ENCODE measurements around the gene CDH23.

CDH23 gene

GRCh38 chr10:71753091-71753959, 356.6 kb downstream of the CDH23 start:
- DNase-seq (ENCODE audit: low spot score), result no peak

- DNase-seq (ENCODE audit: low spot score), result no peak
Measured at GRCh38 chr10:71753960-71754505, 357.3 kb downstream of the CDH23 start.

- DNase-seq (ENCODE audit: low spot score), result no peak
Measured at GRCh38 chr10:71754562-71754961, 357.8 kb downstream of the CDH23 start.

- no peak for DNase-seq (ENCODE audit: low spot score)
Measured at GRCh38 chr10:71755179-71755879, 358.6 kb downstream of the CDH23 start.

GRCh38 chr10:71756311-71757191, 359.8 kb downstream of the CDH23 start:
- no peak for DNase-seq (ENCODE audit: low spot score)

- DNase-seq (ENCODE audit: low spot score), result no peak
Measured at GRCh38 chr10:71757399-71757922, 360.7 kb downstream of the CDH23 start.

GRCh38 chr10:71761105-71761511, 364.4 kb downstream of the CDH23 start:
- no peak for DNase-seq (ENCODE audit: low spot score)

- DNase-seq (ENCODE audit: low spot score), result no peak
Measured at GRCh38 chr10:71761541-71762113, 364.9 kb downstream of the CDH23 start.

GRCh38 chr10:71762324-71762723, 365.6 kb downstream of the CDH23 start:
- DNase-seq (ENCODE audit: low spot score), result no peak

GRCh38 chr10:71763352-71764127, 366.8 kb downstream of the CDH23 start:
- no peak for DNase-seq (ENCODE audit: low spot score)

GRCh38 chr10:71765176-71765904, 368.6 kb downstream of the CDH23 start:
- DNase-seq (ENCODE audit: low spot score), result no peak

GRCh38 chr10:71765906-71766716, 369.4 kb downstream of the CDH23 start:
- no peak for DNase-seq (ENCODE audit: low spot score)

GRCh38 chr10:71766717-71767419, 370.1 kb downstream of the CDH23 start:
- DNase-seq (ENCODE audit: low spot score), result no peak

GRCh38 chr10:71767420-71768035, 370.8 kb downstream of the CDH23 start:
- no peak for DNase-seq (ENCODE audit: low spot score)

- DNase-seq (ENCODE audit: low spot score), result no peak
Measured at GRCh38 chr10:71769279-71769823, 372.6 kb downstream of the CDH23 start.

- no peak for DNase-seq (ENCODE audit: low spot score)
Measured at GRCh38 chr10:71770255-71770654, 373.5 kb downstream of the CDH23 start.

- no peak for DNase-seq (ENCODE audit: low spot score)
Measured at GRCh38 chr10:71770789-71771188, 374.1 kb downstream of the CDH23 start.
